ENCODE measurements around the gene DEPDC7.
A peak's percentile ranks its signal among the peaks of the same experiment; 100 is the strongest.

The DEPDC7 gene

GRCh38 chr11:33013755-33014154 lies 1.9 kb upstream of the DEPDC7 start:
- TF ChIP-seq EZH2 (IDR thresholded peaks at IDR 0.05) (no peak), POLR2AphosphoS5 (IDR thresholded peaks at IDR 0.05; ENCODE audit: borderline replicate concordance, low read depth, low read length) (no peak), FOXP2 (optimal IDR thresholded peaks at IDR 0.05; ENCODE audit: control extremely low read depth, extremely low read length, insufficient read depth) (no peak)
- H3K27ac ChIP-seq: no peak overlapping the region
- H3K4me3 ChIP-seq: no peak overlapping the region
- no peaks in the 10 kb centered on the region for H3K9me3 ChIP-seq (ENCODE audit: low read depth, low read length)
- DNase-seq (ENCODE audit: low read depth, low spot score): no peak
- H3K36me3 ChIP-seq (ENCODE audit: insufficient read depth, low read length): no peaks in the 10 kb centered on the region
- H3K9ac ChIP-seq (ENCODE audit: insufficient read length): no peak overlapping the region

- no peak for DNase-seq (ENCODE audit: low read depth, low spot score)
- Histone ChIP-seq H3K9ac (ENCODE audit: insufficient read length) (no peak overlapping the region), H3K4me3 (peak overlapping the region; percentile 79), H3K36me3 (ENCODE audit: insufficient read depth, low read length) (no peaks in the 10 kb centered on the region), H3K27ac (no peak overlapping the region), H3K9me3 (ENCODE audit: low read depth, low read length) (no peaks in the 10 kb centered on the region)
- TF ChIP-seq EZH2 (IDR thresholded peaks at IDR 0.05) (no peak), POLR2AphosphoS5 (IDR thresholded peaks at IDR 0.05; ENCODE audit: borderline replicate concordance, low read depth, low read length) (no peak), FOXP2 (optimal IDR thresholded peaks at IDR 0.05; ENCODE audit: control extremely low read depth, extremely low read length, insufficient read depth) (no peak)
These were observed 976 bp downstream of the DEPDC7 start for GRCh38 chr11:33016654-33017053.

- Histone ChIP-seq H3K4me3 (no peak overlapping the region), H3K9ac (ENCODE audit: insufficient read length) (no peak overlapping the region), H3K36me3 (ENCODE audit: insufficient read depth, low read length) (no peaks in the 10 kb centered on the region), H3K27ac (no peak overlapping the region), H3K9me3 (ENCODE audit: low read depth, low read length) (no peaks in the 10 kb centered on the region)
- no peak for TF ChIP-seq FOXP2 (optimal IDR thresholded peaks at IDR 0.05; ENCODE audit: control extremely low read depth, extremely low read length, insufficient read depth)
- TF ChIP-seq POLR2AphosphoS5 (IDR thresholded peaks at IDR 0.05; ENCODE audit: borderline replicate concordance, low read depth, low read length): no peak
- no peak for TF ChIP-seq EZH2 (IDR thresholded peaks at IDR 0.05)
- DNase-seq (ENCODE audit: low read depth, low spot score): no peak
These were observed 1.8 kb downstream of the DEPDC7 start for GRCh38 chr11:33017478-33017877.

- Histone ChIP-seq H3K36me3 (ENCODE audit: insufficient read depth, low read length) (no peaks in the 10 kb centered on the region), H3K9ac (ENCODE audit: insufficient read length) (no peak overlapping the region), H3K27ac (no peak overlapping the region), H3K9me3 (ENCODE audit: low read depth, low read length) (no peaks in the 10 kb centered on the region), H3K4me3 (no peak overlapping the region)
- TF ChIP-seq EZH2 (IDR thresholded peaks at IDR 0.05) (no peak), FOXP2 (optimal IDR thresholded peaks at IDR 0.05; ENCODE audit: control extremely low read depth, extremely low read length, insufficient read depth) (no peak), POLR2AphosphoS5 (IDR thresholded peaks at IDR 0.05; ENCODE audit: borderline replicate concordance, low read depth, low read length) (no peak)
- no peak for DNase-seq (ENCODE audit: low read depth, low spot score)
These were observed 2.3 kb downstream of the DEPDC7 start for GRCh38 chr11:33017965-33018364.

- Histone ChIP-seq H3K9ac (ENCODE audit: insufficient read length) (no peak overlapping the region), H3K27ac (no peak overlapping the region), H3K36me3 (ENCODE audit: insufficient read depth, low read length) (no peaks in the 10 kb centered on the region), H3K4me3 (no peak overlapping the region), H3K9me3 (ENCODE audit: low read depth, low read length) (no peaks in the 10 kb centered on the region)
- DNase-seq (ENCODE audit: low read depth, low spot score): no peak
- TF ChIP-seq EZH2 (IDR thresholded peaks at IDR 0.05) (no peak), FOXP2 (optimal IDR thresholded peaks at IDR 0.05; ENCODE audit: control extremely low read depth, extremely low read length, insufficient read depth) (no peak), POLR2AphosphoS5 (IDR thresholded peaks at IDR 0.05; ENCODE audit: borderline replicate concordance, low read depth, low read length) (no peak)
These were observed 3.2 kb downstream of the DEPDC7 start for GRCh38 chr11:33018840-33019239.

- H3K9ac ChIP-seq (ENCODE audit: insufficient read length): no peak overlapping the region
- H3K36me3 ChIP-seq (ENCODE audit: insufficient read depth, low read length): no peaks in the 10 kb centered on the region
- no peaks in the 10 kb centered on the region for H3K9me3 ChIP-seq (ENCODE audit: low read depth, low read length)
- TF ChIP-seq EZH2 (IDR thresholded peaks at IDR 0.05) (no peak), FOXP2 (optimal IDR thresholded peaks at IDR 0.05; ENCODE audit: control extremely low read depth, extremely low read length, insufficient read depth) (no peak), POLR2AphosphoS5 (IDR thresholded peaks at IDR 0.05; ENCODE audit: borderline replicate concordance, low read depth, low read length) (no peak)
- no peak overlapping the region for H3K27ac ChIP-seq
- DNase-seq (ENCODE audit: low read depth, low spot score): no peak
- H3K4me3 ChIP-seq: no peak overlapping the region
These were observed 5.8 kb downstream of the DEPDC7 start for GRCh38 chr11:33021501-33021900.

- no peaks in the 10 kb centered on the region for H3K36me3 ChIP-seq (ENCODE audit: insufficient read depth, low read length)
- no peak for TF ChIP-seq POLR2AphosphoS5 (IDR thresholded peaks at IDR 0.05; ENCODE audit: borderline replicate concordance, low read depth, low read length)
- TF ChIP-seq EZH2 (IDR thresholded peaks at IDR 0.05): no peak
- no peak for TF ChIP-seq FOXP2 (optimal IDR thresholded peaks at IDR 0.05; ENCODE audit: control extremely low read depth, extremely low read length, insufficient read depth)
- H3K27ac ChIP-seq: no peak overlapping the region
- H3K9ac ChIP-seq (ENCODE audit: insufficient read length): no peak overlapping the region
- H3K9me3 ChIP-seq (ENCODE audit: low read depth, low read length): no peaks in the 10 kb centered on the region
- no peak overlapping the region for H3K4me3 ChIP-seq
- DNase-seq (ENCODE audit: low read depth, low spot score): no peak
These were observed 6.3 kb downstream of the DEPDC7 start for GRCh38 chr11:33021937-33022336.

- no peak overlapping the region for H3K9ac ChIP-seq (ENCODE audit: insufficient read length)
- no peaks in the 10 kb centered on the region for H3K36me3 ChIP-seq (ENCODE audit: insufficient read depth, low read length)
- no peak for TF ChIP-seq EZH2 (IDR thresholded peaks at IDR 0.05)
- no peak for TF ChIP-seq POLR2AphosphoS5 (IDR thresholded peaks at IDR 0.05; ENCODE audit: borderline replicate concordance, low read depth, low read length)
- TF ChIP-seq FOXP2 (optimal IDR thresholded peaks at IDR 0.05; ENCODE audit: control extremely low read depth, extremely low read length, insufficient read depth): no peak
- H3K9me3 ChIP-seq (ENCODE audit: low read depth, low read length): no peaks in the 10 kb centered on the region
- DNase-seq (ENCODE audit: low read depth, low spot score): no peak
- no peak overlapping the region for H3K27ac ChIP-seq
- H3K4me3 ChIP-seq: no peak overlapping the region
These were observed 9.7 kb downstream of the DEPDC7 start for GRCh38 chr11:33025339-33025722.

GRCh38 chr11:33027233-33027632 lies 11.6 kb downstream of the DEPDC7 start:
- no peak for DNase-seq (ENCODE audit: low read depth, low spot score)
- Histone ChIP-seq H3K4me3 (no peak overlapping the region), H3K27ac (no peak overlapping the region), H3K9ac (ENCODE audit: insufficient read length) (no peak overlapping the region), H3K9me3 (ENCODE audit: low read depth, low read length) (no peaks in the 10 kb centered on the region), H3K36me3 (ENCODE audit: insufficient read depth, low read length) (no peaks in the 10 kb centered on the region)
- no peak for TF ChIP-seq POLR2AphosphoS5 (IDR thresholded peaks at IDR 0.05; ENCODE audit: borderline replicate concordance, low read depth, low read length)
- no peak for TF ChIP-seq EZH2 (IDR thresholded peaks at IDR 0.05)
- no peak for TF ChIP-seq FOXP2 (optimal IDR thresholded peaks at IDR 0.05; ENCODE audit: control extremely low read depth, extremely low read length, insufficient read depth)

Measured in SK-N-MC (cell line).